Panc1 (cell line): Measurements from ENCODE around the gene XYLT1. TPM values are rescaled to one million over a fixed set of nuclear protein-coding genes. Genes with fewer than 3 reads are reported as not detected.

Experiments
- ATAC-seq: fragments of 200-7000 bp; cut with Tn5 transposase; 2 replicates; pipeline ENCODE4 v1.9.1; 2020; ENCODE audit warnings: mild to moderate bottlenecking, moderate library complexity
- BruUV-seq: library from RNA; stranded (reverse); fragments of 400-500 nt; replicated peaks from 2 replicates; lab custom pipeline; 2021; lab: Mats Ljungman, UMichigan
- CTCF ChIA-PET: fragments of 300-600 bp; sonication (Branson Sonifier 250); formaldehyde crosslinking; loops from one replicate; lab custom pipeline; 2022; ENCODE audit warnings: antibody characterized with exemption; lab: Charles Lee
- POLR2A ChIA-PET: fragments of 300-600 bp; sonication (Branson Sonifier 250); formaldehyde crosslinking; loops from one replicate; lab custom pipeline; 2022; ENCODE audit warnings: antibody characterized with exemption; lab: Charles Lee
- DNase-seq: peaks from one replicate; pipeline ENCODE4 v3.0.0-alpha.2; 2010; ENCODE audit warnings: low read depth, low spot score
- H3K27ac ChIP-seq: 2 replicates; pipeline ENCODE4 v1.5.1; 2011; ENCODE audit warnings: mild to moderate bottlenecking, low read length, inconsistent platforms
- H3K27me3 ChIP-seq: fragments of 200-500 bp; sonication (Bioruptor generic); 2 replicates; pipeline ENCODE4 v1.6.0; 2014; ENCODE audit warnings: low read length, inconsistent platforms; ENCODE audit not compliant: control insufficient read depth, insufficient read depth
- H3K36me3 ChIP-seq: fragments of 200-500 bp; sonication (Bioruptor generic); 2 replicates; pipeline ENCODE4 v1.5.1; 2014; ENCODE audit warnings: inconsistent platforms, mild to moderate bottlenecking, low read length, moderate library complexity; ENCODE audit not compliant: control insufficient read depth, insufficient read depth
- H3K4me1 ChIP-seq: 2 replicates; pipeline ENCODE4 v1.5.1; 2011; ENCODE audit warnings: inconsistent platforms, mild to moderate bottlenecking, low read length, moderate library complexity; ENCODE audit not compliant: control insufficient read depth, insufficient read depth
- H3K4me3 ChIP-seq, 2 experiments: 2 replicates each; pipeline ENCODE4 v1.5.1; 2011 to 2012; ENCODE audit warnings: low read depth in 2 of 2, low read length in 2 of 2, mild to moderate bottlenecking in 2 of 2, inconsistent platforms in 1 of 2, moderate library complexity in 1 of 2
- H3K9me3 ChIP-seq: fragments of 200-500 bp; sonication (Bioruptor generic); 2 replicates; pipeline ENCODE4 v1.5.1; 2014; ENCODE audit warnings: low read depth, mild to moderate bottlenecking, inconsistent platforms, low read length, moderate library complexity; ENCODE audit not compliant: control insufficient read depth, insufficient read depth
- POLR2AphosphoS5 ChIP-seq: IDR thresholded peaks from 2 replicates; pipeline ENCODE4 v1.6.1; 2012; ENCODE audit warnings: mild to moderate bottlenecking, low read depth, low read length, moderate library complexity
- SIN3A ChIP-seq: IDR thresholded peaks from 2 replicates; pipeline ENCODE4 v1.6.1; 2012; ENCODE audit warnings: low read depth, mild to moderate bottlenecking, low read length, moderate library complexity, borderline replicate concordance; ENCODE audit not compliant: insufficient read depth
- TCF7L2 ChIP-seq: IDR thresholded peaks from 2 replicates; pipeline ENCODE4 v1.6.1; 2011; ENCODE audit warnings: mild to moderate bottlenecking, low read depth, low read length, inconsistent platforms
- in situ Hi-C: cut with HindIII; loops from 2 replicates; pipeline ENCODE4 v1.10.0; 2016; ENCODE audit warnings: low sequenced_read_pairs, low pct_unique_long_range_greater_than_20kb
- intact Hi-C: fragments of 100-400 bp; cut with micrococcal nuclease; formaldehyde crosslinking; loops from one replicate; pipeline ENCODE4 v1.10.0; 2022; ENCODE audit not compliant: unreplicated experiment
- total RNA-seq: library from RNA; stranded (reverse); gene quantifications from one replicate; pipeline ENCODE4 v1.2.1, GENCODE V29; 2021; ENCODE audit not compliant: unreplicated experiment
- TF ChIP-seq, protein P1 (sequence below), 2 experiments: IDR thresholded peaks; 2 replicates each; pipeline ENCODE4 v1.6.1; 2011 to 2012; ENCODE audit warnings: low read depth in 2 of 2, control low read depth in 1 of 2, low read length in 1 of 2, mild to moderate bottlenecking in 1 of 2, moderate library complexity in 1 of 2; ENCODE audit not compliant: insufficient read depth in 1 of 2
- TF ChIP-seq, protein P2 (sequence below): fragments of 450-650 bp; IDR thresholded peaks from 2 replicates; pipeline ENCODE4 v1.5.1; 2017; ENCODE audit warnings: mild to moderate bottlenecking

XYLT1 gene
- total RNA-seq, 1 experiment from 2014 or later: 0.62 TPM

DNA sequence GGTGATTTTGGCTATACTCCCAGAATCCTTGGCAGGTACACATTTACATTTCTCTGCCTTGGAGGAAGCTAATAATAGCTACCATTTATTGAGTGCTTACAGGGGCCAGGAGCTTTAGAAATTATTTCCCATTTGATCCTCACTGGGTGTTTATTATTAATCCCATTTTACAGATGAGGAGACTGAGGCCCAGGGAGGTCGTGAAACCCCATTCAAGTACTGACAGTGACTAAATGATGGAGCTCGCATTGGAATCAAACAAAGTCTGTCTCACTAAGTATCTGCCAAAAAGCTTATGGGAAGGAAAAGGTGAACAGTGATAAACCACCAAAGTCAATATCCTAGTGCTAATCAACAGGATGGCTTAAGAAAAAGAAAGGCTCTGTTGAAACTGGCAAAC, 33.3 kb upstream of the XYLT1 start:
- no peak overlapping the region for H3K27ac ChIP-seq
- TF ChIP-seq, protein P1, sequence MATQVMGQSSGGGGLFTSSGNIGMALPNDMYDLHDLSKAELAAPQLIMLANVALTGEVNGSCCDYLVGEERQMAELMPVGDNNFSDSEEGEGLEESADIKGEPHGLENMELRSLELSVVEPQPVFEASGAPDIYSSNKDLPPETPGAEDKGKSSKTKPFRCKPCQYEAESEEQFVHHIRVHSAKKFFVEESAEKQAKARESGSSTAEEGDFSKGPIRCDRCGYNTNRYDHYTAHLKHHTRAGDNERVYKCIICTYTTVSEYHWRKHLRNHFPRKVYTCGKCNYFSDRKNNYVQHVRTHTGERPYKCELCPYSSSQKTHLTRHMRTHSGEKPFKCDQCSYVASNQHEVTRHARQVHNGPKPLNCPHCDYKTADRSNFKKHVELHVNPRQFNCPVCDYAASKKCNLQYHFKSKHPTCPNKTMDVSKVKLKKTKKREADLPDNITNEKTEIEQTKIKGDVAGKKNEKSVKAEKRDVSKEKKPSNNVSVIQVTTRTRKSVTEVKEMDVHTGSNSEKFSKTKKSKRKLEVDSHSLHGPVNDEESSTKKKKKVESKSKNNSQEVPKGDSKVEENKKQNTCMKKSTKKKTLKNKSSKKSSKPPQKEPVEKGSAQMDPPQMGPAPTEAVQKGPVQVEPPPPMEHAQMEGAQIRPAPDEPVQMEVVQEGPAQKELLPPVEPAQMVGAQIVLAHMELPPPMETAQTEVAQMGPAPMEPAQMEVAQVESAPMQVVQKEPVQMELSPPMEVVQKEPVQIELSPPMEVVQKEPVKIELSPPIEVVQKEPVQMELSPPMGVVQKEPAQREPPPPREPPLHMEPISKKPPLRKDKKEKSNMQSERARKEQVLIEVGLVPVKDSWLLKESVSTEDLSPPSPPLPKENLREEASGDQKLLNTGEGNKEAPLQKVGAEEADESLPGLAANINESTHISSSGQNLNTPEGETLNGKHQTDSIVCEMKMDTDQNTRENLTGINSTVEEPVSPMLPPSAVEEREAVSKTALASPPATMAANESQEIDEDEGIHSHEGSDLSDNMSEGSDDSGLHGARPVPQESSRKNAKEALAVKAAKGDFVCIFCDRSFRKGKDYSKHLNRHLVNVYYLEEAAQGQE (IDR thresholded peaks at IDR 0.05; ENCODE audit: insufficient read depth in 1 of 2, low read depth in 2 of 2, low read length in 1 of 2): no peak
- TF ChIP-seq SIN3A (no peak), POLR2AphosphoS5 (no peak), TCF7L2 (no peak)
- TF ChIP-seq, protein P2, sequence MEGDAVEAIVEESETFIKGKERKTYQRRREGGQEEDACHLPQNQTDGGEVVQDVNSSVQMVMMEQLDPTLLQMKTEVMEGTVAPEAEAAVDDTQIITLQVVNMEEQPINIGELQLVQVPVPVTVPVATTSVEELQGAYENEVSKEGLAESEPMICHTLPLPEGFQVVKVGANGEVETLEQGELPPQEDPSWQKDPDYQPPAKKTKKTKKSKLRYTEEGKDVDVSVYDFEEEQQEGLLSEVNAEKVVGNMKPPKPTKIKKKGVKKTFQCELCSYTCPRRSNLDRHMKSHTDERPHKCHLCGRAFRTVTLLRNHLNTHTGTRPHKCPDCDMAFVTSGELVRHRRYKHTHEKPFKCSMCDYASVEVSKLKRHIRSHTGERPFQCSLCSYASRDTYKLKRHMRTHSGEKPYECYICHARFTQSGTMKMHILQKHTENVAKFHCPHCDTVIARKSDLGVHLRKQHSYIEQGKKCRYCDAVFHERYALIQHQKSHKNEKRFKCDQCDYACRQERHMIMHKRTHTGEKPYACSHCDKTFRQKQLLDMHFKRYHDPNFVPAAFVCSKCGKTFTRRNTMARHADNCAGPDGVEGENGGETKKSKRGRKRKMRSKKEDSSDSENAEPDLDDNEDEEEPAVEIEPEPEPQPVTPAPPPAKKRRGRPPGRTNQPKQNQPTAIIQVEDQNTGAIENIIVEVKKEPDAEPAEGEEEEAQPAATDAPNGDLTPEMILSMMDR: no peak
- DNase-seq: no peak
- ATAC-seq: no peak
- ChIA-PET POLR2A (interaction anchor here (0.6 kb wide), 3 partner anchors 20 to 270 kb away, joined by 5 read pairs; no protein-coding TSS in a partner anchor), CTCF (no interaction called here)
- no peak overlapping the region for H3K4me3 ChIP-seq
- in situ Hi-C loops (no loop called here), intact Hi-C loops (no loop called here)
- H3K9me3 ChIP-seq: no peaks in the 10 kb centered on the region
- no peaks in the 10 kb centered on the region; the same call in 1 of the 2 replicates for H3K27me3 ChIP-seq
- H3K4me1 ChIP-seq: no peaks in the 10 kb centered on the region
- no peaks in the 10 kb centered on the region for H3K36me3 ChIP-seq
- no TSS peak for BruUV-seq

DNA sequence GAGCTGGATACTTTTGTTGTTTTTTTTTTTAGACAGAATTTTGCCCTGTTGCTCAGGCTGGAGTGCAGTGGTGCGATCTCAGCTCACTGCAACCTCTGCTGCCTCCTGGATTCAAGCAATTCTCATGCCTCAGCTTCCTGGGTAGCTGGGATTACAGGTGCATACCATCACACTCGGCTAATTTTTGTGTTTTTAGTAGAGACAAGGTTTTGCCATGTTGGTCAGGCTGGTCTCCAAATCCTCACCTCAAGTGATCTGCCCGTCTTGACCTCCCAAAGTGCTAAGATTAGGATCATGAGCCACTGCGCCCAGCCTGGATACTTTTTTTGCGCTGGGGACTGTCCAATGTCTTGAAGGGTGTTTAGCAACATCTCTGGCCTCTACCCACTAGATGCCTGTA, 32.6 kb upstream of the XYLT1 start:
- BruUV-seq: no TSS peak
- ATAC-seq: no peak
- no peak overlapping the region for H3K4me3 ChIP-seq
- CTCF ChIA-PET: no interaction called here
- intact Hi-C loops (no loop called here), in situ Hi-C loops (no loop called here)
- no peak overlapping the region for H3K27ac ChIP-seq
- TF ChIP-seq, protein P1 (IDR thresholded peaks at IDR 0.05; ENCODE audit: insufficient read depth in 1 of 2, low read depth in 2 of 2, low read length in 1 of 2): no peak
- TF ChIP-seq SIN3A (no peak), POLR2AphosphoS5 (no peak), TCF7L2 (no peak)
- TF ChIP-seq, protein P2: no peak
- no peak for DNase-seq
- no peaks in the 10 kb centered on the region for H3K9me3 ChIP-seq
- no peaks in the 10 kb centered on the region for H3K36me3 ChIP-seq
- POLR2A ChIA-PET: interaction anchor here (0.6 to 0.7 kb wide), 2 partner anchors 268 to 390 kb away, joined by 3 to 4 read pairs; no protein-coding TSS in a partner anchor
- no peaks in the 10 kb centered on the region; the same call in 1 of the 2 replicates for H3K27me3 ChIP-seq
- no peaks in the 10 kb centered on the region for H3K4me1 ChIP-seq
